Sigmoid colon (tissue), 7 donors: ENCODE measurements around the gene DPT. TPM values are rescaled to one million over a fixed set of nuclear protein-coding genes. Genes with fewer than 3 reads are reported as not detected.

ENCODE experiments used
- DNase-seq: peaks from one replicate; pipeline ENCODE4 v3.0.0-alpha.2; 2019
- H3K27ac ChIP-seq, 4 donors: fragments of 200-600 bp; sonication (generic); one replicate each; pipeline ENCODE4 v1.5.1; 2016 to 2019; ENCODE audit warnings: mild to moderate bottlenecking in 1 of 4
- H3K27me3 ChIP-seq, 3 donors: fragments of 200-600 bp; sonication (generic); one replicate each; pipeline ENCODE4 v1.5.1; 2019; ENCODE audit warnings: mild to moderate bottlenecking in 1 of 3
- H3K36me3 ChIP-seq, 4 donors: fragments of 200-600 bp; sonication (generic); one replicate each; pipeline ENCODE4 v1.5.1; 2016 to 2019
- H3K4me1 ChIP-seq, 4 donors: fragments of 200-600 bp; sonication (generic); one replicate each; pipeline ENCODE4 v1.5.1; 2017 to 2019
- H3K4me3 ChIP-seq, 4 donors: fragments of 200-600 bp; sonication (generic); one replicate each; pipeline ENCODE4 v1.5.1; 2017 to 2019; ENCODE audit warnings: mild to moderate bottlenecking in 2 of 4, moderate library complexity in 1 of 4
- H3K9me3 ChIP-seq, 4 donors: fragments of 200-600 bp in 3 of 4; sonication (generic) in 3 of 4; one replicate each; pipeline versions ENCODE4 v1.5.1 to v1.6.1; 2013 to 2019
- EP300 ChIP-seq, 4 donors: sonication (generic); formaldehyde crosslinking; IDR thresholded peaks; one replicate each; pipeline ENCODE4 v1.6.1; 2017; ENCODE audit warnings: antibody characterized with exemption in 4 of 4
- POLR2A ChIP-seq, 2 donors: fragments of 450-650 bp; IDR thresholded peaks; one replicate each; pipeline ENCODE4 v1.6.1; 2016; ENCODE audit warnings: antibody characterized with exemption in 2 of 2, mild to moderate bottlenecking in 2 of 2, moderate library complexity in 2 of 2
- POLR2AphosphoS5 ChIP-seq, 4 donors: sonication (generic); formaldehyde crosslinking; IDR thresholded peaks; one replicate each; pipeline ENCODE4 v1.6.1; 2017; ENCODE audit warnings: antibody characterized with exemption in 4 of 4
- WGBS, 2 donors: extraction: QIAGEN DNeasy Blood & Tissue Kit; methylation state at CpG; one replicate each; pipeline ENCODE4 v1.1.7; 2013; 5-methylcytosine and 5-hydroxymethylcytosine counted together
- intact Hi-C: fragments of 100-400 bp; cut with DNase I; formaldehyde crosslinking; loops from one replicate; pipeline ENCODE4 v1.15.1; 2023
- polyA plus RNA-seq, 3 donors: library from polyadenylated mRNA; stranded (reverse); fragments of 200-250 nt; gene quantifications; one replicate each; pipeline ENCODE4 v1.2.3, GENCODE V29; 2013
- total RNA-seq, 4 donors: library from RNA; depleted of rRNA; stranded (reverse); fragments of >200 nt; gene quantifications; one replicate each; pipeline ENCODE4 v1.1.0, GENCODE V29; 2016
- TF ChIP-seq, protein P1 (sequence below), 4 experiments: fragments of 450-650 bp in 3 of 4; fragments of 200-600 bp in 1 of 4; IDR thresholded peaks; one replicate each; pipeline ENCODE4 v1.5.1; 2016 to 2019; ENCODE audit warnings: antibody characterized with exemption in 4 of 4, mild to moderate bottlenecking in 3 of 4, moderate library complexity in 2 of 4
- donor health status: healthy with polysubstance abuse.
- donor health status: Bipolar disorder and iron deficiency.
- donor health status: healthy.

The DPT gene
- total and polyA plus RNA-seq, 7 donors: 2.1 to 519 (median 249) TPM

DNA sequence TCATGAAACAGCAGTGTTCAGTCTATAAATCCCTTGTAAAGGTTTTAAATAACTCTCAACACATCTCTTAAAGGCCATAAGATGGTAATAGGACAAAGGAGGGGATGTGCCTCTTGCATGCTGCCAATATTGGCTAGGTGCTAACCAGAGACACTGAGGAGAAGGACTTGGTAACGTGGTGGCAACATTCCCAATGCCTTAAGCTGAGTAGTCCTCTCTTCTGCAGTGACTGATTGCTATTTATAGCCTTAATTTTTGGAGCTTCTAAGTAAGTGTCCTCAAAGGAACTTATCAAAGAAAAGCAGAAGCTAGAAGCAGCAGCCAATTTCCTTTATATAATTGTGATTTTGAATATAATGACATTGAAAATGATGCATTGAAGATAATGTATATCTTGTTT lies 63.0 kb downstream of the DPT start:
- Histone ChIP-seq H3K9me3 (no peaks in the 10 kb centered on the region), H3K27ac (no peak overlapping the region), H3K36me3 (no peaks in the 10 kb centered on the region), H3K27me3 (no peaks in the 10 kb centered on the region), H3K4me3 (no peak overlapping the region), H3K4me1 (peaks cover 0 to 14% (median 3%) of the 10 kb centered on the region in 4 donors)
- intact Hi-C loops: no loop called here
- DNase-seq: no peak
- TF ChIP-seq EP300 (IDR thresholded peaks at IDR 0.05): no peak
- TF ChIP-seq POLR2A (IDR thresholded peaks at IDR 0.05): no peak
- 81 to 87% methylated on average over 1 of the region's 1 CpG for WGBS, 2 donors

DNA sequence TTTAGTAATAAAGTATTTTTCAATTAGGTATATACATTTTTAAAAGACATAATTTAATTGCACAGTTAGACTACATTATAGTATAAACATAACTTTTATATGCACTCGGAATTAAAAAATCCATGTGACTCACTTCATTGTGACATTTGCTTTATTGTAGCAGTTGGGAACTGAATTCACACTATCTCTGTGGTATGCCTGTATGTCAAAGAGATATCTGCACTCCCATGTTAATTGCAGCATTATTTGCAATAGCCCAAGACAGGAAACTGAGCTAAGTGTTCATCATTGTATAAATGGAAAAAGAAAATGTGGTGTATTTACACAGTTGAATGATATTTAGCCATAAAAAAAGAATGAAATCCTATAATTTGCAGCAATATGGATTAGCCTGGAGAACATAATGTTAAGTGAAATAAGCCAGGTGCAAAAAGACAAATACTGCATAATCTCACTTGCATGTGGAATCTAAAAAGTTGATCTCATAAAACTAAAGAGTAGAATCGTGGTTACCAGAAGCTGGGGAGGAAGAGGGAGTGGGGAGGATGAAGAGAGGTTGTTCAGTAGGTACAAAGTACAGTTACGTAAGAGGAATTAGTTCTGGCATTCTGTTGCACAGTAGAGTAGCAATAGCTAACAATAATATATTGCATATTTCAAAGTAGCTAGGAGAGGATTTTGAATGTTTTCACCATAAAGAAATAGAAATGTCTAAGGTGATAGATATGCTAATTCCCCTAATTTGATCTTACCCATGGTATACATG lies 64.8 kb downstream of the DPT start:
- Histone ChIP-seq H3K4me3 (no peak overlapping the region), H3K9me3 (no peaks in the 10 kb centered on the region), H3K36me3 (no peaks in the 10 kb centered on the region), H3K27me3 (no peaks in the 10 kb centered on the region), H3K4me1 (peaks cover 0 to 14% (median 3%) of the 10 kb centered on the region in 4 donors), H3K27ac (no peak overlapping the region)
- intact Hi-C loops: no loop called here
- 9 to 32% methylated on average over 3 of the region's 3 CpGs for WGBS, 2 donors
- no peak for DNase-seq
- TF ChIP-seq POLR2AphosphoS5 (IDR thresholded peaks at IDR 0.05): no peak
- no peak for TF ChIP-seq POLR2A (IDR thresholded peaks at IDR 0.05)
- TF ChIP-seq, protein P1, sequence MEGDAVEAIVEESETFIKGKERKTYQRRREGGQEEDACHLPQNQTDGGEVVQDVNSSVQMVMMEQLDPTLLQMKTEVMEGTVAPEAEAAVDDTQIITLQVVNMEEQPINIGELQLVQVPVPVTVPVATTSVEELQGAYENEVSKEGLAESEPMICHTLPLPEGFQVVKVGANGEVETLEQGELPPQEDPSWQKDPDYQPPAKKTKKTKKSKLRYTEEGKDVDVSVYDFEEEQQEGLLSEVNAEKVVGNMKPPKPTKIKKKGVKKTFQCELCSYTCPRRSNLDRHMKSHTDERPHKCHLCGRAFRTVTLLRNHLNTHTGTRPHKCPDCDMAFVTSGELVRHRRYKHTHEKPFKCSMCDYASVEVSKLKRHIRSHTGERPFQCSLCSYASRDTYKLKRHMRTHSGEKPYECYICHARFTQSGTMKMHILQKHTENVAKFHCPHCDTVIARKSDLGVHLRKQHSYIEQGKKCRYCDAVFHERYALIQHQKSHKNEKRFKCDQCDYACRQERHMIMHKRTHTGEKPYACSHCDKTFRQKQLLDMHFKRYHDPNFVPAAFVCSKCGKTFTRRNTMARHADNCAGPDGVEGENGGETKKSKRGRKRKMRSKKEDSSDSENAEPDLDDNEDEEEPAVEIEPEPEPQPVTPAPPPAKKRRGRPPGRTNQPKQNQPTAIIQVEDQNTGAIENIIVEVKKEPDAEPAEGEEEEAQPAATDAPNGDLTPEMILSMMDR (IDR thresholded peaks at IDR 0.05): no peak
- no peak for TF ChIP-seq EP300 (IDR thresholded peaks at IDR 0.05)

DNA sequence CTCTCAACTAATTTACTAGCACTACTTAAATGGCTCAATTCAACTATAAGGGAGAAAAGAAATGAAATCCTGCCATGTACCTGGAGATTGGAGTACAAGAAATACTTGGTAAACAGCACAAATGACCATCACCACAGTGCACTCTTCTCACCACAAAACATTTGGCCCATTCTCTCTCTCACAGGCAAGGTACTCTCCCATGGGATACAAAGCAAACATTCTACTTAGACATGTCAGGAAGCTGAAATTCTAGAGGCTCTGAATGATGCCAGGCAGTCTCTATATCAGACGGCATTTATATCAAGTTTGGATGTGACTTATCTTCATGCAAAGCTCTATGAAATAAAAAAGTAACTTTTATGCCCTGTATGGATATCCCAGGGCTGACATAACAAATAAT lies 72.5 kb downstream of the DPT start:
- Histone ChIP-seq H3K4me1 (peaks cover 0 to 13% (median 8%) of the 10 kb centered on the region in 4 donors), H3K27ac (no peak overlapping the region), H3K9me3 (no peaks in the 10 kb centered on the region), H3K36me3 (no peaks in the 10 kb centered on the region), H3K27me3 (no peaks in the 10 kb centered on the region), H3K4me3 (no peak overlapping the region)
- 94% methylated on average over 1 of the region's 1 CpG for WGBS, 2 donors
- intact Hi-C loops: no loop called here
- no peak for TF ChIP-seq POLR2AphosphoS5 (IDR thresholded peaks at IDR 0.05)
- no peak for TF ChIP-seq EP300 (IDR thresholded peaks at IDR 0.05)
- no peak for TF ChIP-seq POLR2A (IDR thresholded peaks at IDR 0.05)
- TF ChIP-seq, protein P1 (IDR thresholded peaks at IDR 0.05): no peak
- DNase-seq: no peak

DNA sequence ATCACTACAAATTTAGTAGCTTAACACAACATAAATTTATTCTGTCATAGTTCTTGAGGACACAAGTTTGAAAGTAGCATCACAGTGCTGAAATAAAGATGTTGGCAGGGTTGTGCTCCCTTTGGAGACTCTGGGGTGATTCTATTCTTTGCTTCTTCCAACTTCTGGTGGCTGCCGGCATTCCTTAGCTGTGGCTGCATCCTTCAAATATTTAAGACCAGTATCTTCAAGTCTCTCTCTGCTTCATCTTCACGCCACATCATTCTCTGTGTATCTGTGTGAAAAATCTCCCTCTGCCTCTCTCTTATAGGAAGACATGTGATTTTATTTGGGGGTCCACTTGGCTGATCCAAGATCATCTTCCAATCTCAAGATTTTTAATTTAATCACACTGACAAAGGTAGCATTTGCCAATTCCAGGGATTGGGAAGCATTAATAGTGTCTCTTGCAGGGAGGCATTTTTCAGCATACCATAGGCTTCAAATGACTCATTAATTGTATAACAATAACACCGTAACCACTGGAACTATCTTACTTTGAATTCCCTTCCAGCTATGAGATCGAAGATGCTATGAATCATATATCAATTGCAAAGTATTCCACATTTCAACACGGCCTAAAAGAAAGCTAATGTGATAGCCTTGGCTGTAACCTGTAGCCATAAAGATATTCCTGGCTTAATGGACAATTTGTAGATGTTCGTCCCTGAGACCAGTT lies 74.6 kb downstream of the DPT start:
- H3K27me3 ChIP-seq: no peaks in the 10 kb centered on the region
- no peak overlapping the region for H3K27ac ChIP-seq
- H3K9me3 ChIP-seq: no peaks in the 10 kb centered on the region
- H3K4me3 ChIP-seq: no peak overlapping the region
- intact Hi-C loops: no loop called here
- DNase-seq: no peak
- H3K4me1 ChIP-seq: peaks cover 0 to 13% (median 8%) of the 10 kb centered on the region in 4 donors
- TF ChIP-seq, protein P1 (IDR thresholded peaks at IDR 0.05): no peak
- no peak for TF ChIP-seq POLR2A (IDR thresholded peaks at IDR 0.05)
- TF ChIP-seq POLR2AphosphoS5 (IDR thresholded peaks at IDR 0.05): no peak
- TF ChIP-seq EP300 (IDR thresholded peaks at IDR 0.05): no peak
- 90 to 91% methylated on average over 6 of the region's 6 CpGs for WGBS, 2 donors
- H3K36me3 ChIP-seq: no peaks in the 10 kb centered on the region

DNA sequence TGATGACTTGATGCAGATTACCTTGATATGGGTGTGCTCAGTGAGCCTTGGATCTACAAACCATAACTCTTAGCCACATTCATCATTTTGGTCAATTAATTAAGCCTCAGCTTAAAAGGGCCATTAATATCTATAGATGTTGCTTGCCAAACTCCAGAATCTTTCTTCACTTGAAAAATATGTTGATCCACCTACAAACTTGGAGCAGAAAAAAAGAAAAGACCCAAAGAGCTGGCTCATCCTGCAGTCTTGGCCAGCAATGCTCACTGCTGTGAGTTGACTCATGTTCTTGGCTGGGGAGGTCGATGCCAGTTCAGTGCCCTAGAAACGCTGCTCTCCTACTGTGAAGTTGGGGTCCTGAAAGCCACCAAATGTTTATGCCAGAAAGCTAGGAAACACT lies 75.4 kb downstream of the DPT start:
- DNase-seq: no peak
- H3K4me1 ChIP-seq: peaks cover 0 to 13% (median 8%) of the 10 kb centered on the region in 4 donors
- no peaks in the 10 kb centered on the region for H3K9me3 ChIP-seq
- no peaks in the 10 kb centered on the region for H3K36me3 ChIP-seq
- TF ChIP-seq POLR2A (IDR thresholded peaks at IDR 0.05) (no peak), EP300 (IDR thresholded peaks at IDR 0.05) (no peak), POLR2AphosphoS5 (IDR thresholded peaks at IDR 0.05) (no peak)
- TF ChIP-seq, protein P1 (IDR thresholded peaks at IDR 0.05): no peak
- 82% methylated on average over 2 of the region's 2 CpGs for WGBS, 2 donors
- H3K4me3 ChIP-seq: no peak overlapping the region
- no peak overlapping the region for H3K27ac ChIP-seq
- intact Hi-C loops: no loop called here
- no peaks in the 10 kb centered on the region for H3K27me3 ChIP-seq
